Neural progenitor cell (in vitro differentiated cells): ENCODE results near the gene SPTBN5.

Experiments
- CTCF ChIP-seq: fragments of 200-600 bp; sonication (generic); IDR thresholded peaks from 2 replicates; pipeline ENCODE4 v1.5.1; 2017; ENCODE audit warnings: antibody characterized with exemption, mild to moderate bottlenecking
- EZH2 ChIP-seq: fragments of 200-600 bp; sonication (generic); IDR thresholded peaks from 2 replicates; pipeline ENCODE4 v1.6.1; 2017; ENCODE audit warnings: antibody characterized with exemption, mild to moderate bottlenecking, moderate library complexity
- EZH2phosphoT487 ChIP-seq: fragments of 200-600 bp; sonication (generic); IDR thresholded peaks from 2 replicates; pipeline ENCODE4 v1.6.1; 2017; ENCODE audit warnings: antibody characterized with exemption

- TF ChIP-seq CTCF (no peak), EZH2phosphoT487 (no peak), EZH2 (no peak)
Measured at GRCh38 chr15:41923401-41923997, 29.6 kb upstream of the SPTBN5 start.
